Subcutaneous preadipocyte (primary cell): ENCODE measurements around the gene SIGLEC9. TPM values are rescaled to one million over a fixed set of nuclear protein-coding genes. Genes with fewer than 3 reads are reported as not detected.

ENCODE experiments used
- total RNA-seq: library from RNA; depleted of rRNA; stranded (reverse); fragments of >200 nt; gene quantifications from 2 replicates; pipeline ENCODE4 v1.2.3, GENCODE V29; 2012

The SIGLEC9 gene
- total RNA-seq: under 0.01 TPM in 1 of 2 replicates, not detected in the other

DNA sequence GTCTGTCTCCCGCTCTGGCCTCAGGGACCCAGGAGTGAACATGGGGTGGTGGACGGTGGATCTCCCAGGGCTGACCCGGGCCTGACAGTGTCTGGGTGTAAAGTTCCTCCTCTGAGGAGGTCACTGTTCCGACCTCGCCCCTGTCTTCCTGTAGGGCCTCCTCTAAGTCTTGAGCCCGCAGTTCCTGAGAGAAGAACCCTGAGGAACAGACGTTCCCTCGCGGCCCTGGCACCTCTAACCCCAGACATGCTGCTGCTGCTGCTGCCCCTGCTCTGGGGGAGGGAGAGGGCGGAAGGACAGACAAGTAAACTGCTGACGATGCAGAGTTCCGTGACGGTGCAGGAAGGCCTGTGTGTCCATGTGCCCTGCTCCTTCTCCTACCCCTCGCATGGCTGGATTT, at the start of gene SIGLEC9:
TSS of gene SIGLEC9 (plus strand) at position 178 of the 400 bp plus-strand sequence. CDS start at position 247, 69 bp downstream.

GRCh38 chr19:51082611-51083010, 42.1 kb upstream of the SIGLEC9 start, which contains the start of gene KLK14:
Gene KLK14 (minus strand): TSS chr19:51082887. CDS start chr19:51082614, 273 bp downstream.

GRCh38 chr19:51108066-51108804, 16.5 kb upstream of the SIGLEC9 start, which contains the start of gene CTU1:
Gene CTU1 (minus strand): TSS chr19:51108409. CDS start chr19:51104569, 3,840 bp downstream.

DNA sequence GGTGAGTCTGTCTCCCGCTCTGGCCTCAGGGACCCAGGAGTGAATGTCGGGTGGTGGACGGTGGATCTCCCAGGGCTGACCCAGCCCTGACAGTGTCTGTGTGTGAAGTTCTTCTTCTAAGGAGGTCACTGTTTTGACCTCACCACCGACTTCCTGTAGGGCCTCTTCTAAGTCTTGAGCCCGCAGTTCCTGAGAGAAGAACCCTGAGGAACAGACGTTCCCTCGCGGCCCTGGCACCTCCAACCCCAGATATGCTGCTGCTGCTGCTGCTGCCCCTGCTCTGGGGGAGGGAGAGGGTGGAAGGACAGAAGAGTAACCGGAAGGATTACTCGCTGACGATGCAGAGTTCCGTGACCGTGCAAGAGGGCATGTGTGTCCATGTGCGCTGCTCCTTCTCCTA, 17.4 kb downstream of the SIGLEC9 start, which contains the start of gene SIGLEC7:
TSS of gene SIGLEC7 (plus strand) at position 183 of the 400 bp plus-strand sequence. CDS start at position 252, 69 bp downstream.

Other genes starting within 250 kb of the SIGLEC9 start
- not detected in 2 replicates for gene KLK4, start 213.5 kb upstream of the SIGLEC9 start, total RNA-seq
- gene KLK5, start 171.9 kb upstream of the SIGLEC9 start, total RNA-seq: not detected in 2 replicates
- not detected in 2 replicates for gene KLK6, start 155.3 kb upstream of the SIGLEC9 start, total RNA-seq
- not detected in 2 replicates for gene KLK7, start 141.0 kb upstream of the SIGLEC9 start, total RNA-seq
- gene KLK8, start 123.3 kb upstream of the SIGLEC9 start, total RNA-seq: not detected in 2 replicates
- not detected in 2 replicates for gene KLK10, start 105.2 kb upstream of the SIGLEC9 start, total RNA-seq
- not detected in 2 replicates for gene KLK11, start 98.3 kb upstream of the SIGLEC9 start, total RNA-seq
- not detected in 2 replicates for gene KLK12, start 89.9 kb upstream of the SIGLEC9 start, total RNA-seq
- not detected in 2 replicates for gene KLK13, start 59.8 kb upstream of the SIGLEC9 start, total RNA-seq
- gene KLK14, start 42.0 kb upstream of the SIGLEC9 start, total RNA-seq: not detected in 2 replicates
- 7.6 and 7.7 TPM in 2 replicates for gene CTU1, start 16.5 kb upstream of the SIGLEC9 start, total RNA-seq
- gene SIGLEC7, start 17.4 kb downstream of the SIGLEC9 start, total RNA-seq: not detected in 2 replicates
- gene CD33, start 100.2 kb downstream of the SIGLEC9 start, total RNA-seq: not detected in 2 replicates
- gene SIGLECL1, start 126.2 kb downstream of the SIGLEC9 start, total RNA-seq: not detected in 2 replicates
- not detected in 2 replicates for gene IGLON5, start 186.7 kb downstream of the SIGLEC9 start, total RNA-seq
- gene VSIG10L, start 217.2 kb downstream of the SIGLEC9 start, total RNA-seq: 0.73 and 0.98 TPM in 2 replicates
- gene ETFB, start 241.5 kb downstream of the SIGLEC9 start, total RNA-seq: 121 and 213 TPM in 2 replicates
- gene CLDND2, start 244.1 kb downstream of the SIGLEC9 start, total RNA-seq: not detected in 2 replicates
- gene NKG7, start 247.7 kb downstream of the SIGLEC9 start, total RNA-seq: not detected in 2 replicates